H1 (cell line): ENCODE results near the gene DENND1A.
"Not testable (repeated sequence)": the region's sequence is repeated elsewhere in the genome, so short reads cannot be mapped to it uniquely, and the experiment has no call there.

ENCODE experiments used
- CHD1 ChIP-seq: IDR thresholded peaks from 2 replicates; pipeline ENCODE4 v1.6.1; 2012; ENCODE audit warnings: low read depth, low read length, improper control_type of control experiment
- EP300 ChIP-seq, 2 experiments: IDR thresholded peaks; 1 replicate in 1 of 2; 2 replicates in 1 of 2; pipeline ENCODE4 v1.6.1; 2011 to 2012; ENCODE audit warnings: low read depth in 2 of 2, low read length in 2 of 2, mild to moderate bottlenecking in 2 of 2, borderline replicate concordance in 1 of 2, inconsistent platforms in 1 of 2, moderate library complexity in 1 of 2
- GABPA ChIP-seq: IDR thresholded peaks from 2 replicates; pipeline ENCODE4 v1.6.1; 2011; ENCODE audit warnings: mild to moderate bottlenecking, low read length, moderate library complexity, borderline replicate concordance; ENCODE audit not compliant: insufficient read depth
- TAF1 ChIP-seq: IDR thresholded peaks from 2 replicates; pipeline ENCODE4 v1.6.1; 2011; ENCODE audit warnings: mild to moderate bottlenecking, low read depth, low read length

DNA sequence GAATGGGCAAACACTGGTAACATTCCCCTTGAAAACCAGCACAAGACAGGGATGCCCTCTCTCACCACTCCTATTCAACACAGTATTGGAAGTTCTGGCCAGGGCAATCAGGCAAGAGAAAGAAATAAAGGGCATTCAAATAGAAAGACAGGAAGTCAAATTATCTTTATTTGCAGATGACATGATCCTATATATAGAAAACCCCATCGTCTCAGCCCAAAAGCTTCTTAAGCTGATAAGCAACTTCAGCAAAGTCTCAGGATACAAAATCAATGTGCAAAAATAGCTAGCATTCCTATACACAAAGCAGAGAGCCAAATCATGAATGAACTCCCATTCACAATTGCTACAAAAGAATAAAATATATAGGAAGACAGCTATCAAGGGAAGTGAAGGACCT lies 501.5 kb downstream of the DENND1A start:
- TF ChIP-seq GABPA; EP300 (IDR thresholded peaks at IDR 0.05; ENCODE audit: borderline replicate concordance in 1 of 2, low read depth in 2 of 2, low read length in 2 of 2); CHD1; TAF1: not testable (repeated sequence)
